GM21526 (cell line): Measurements from ENCODE around the gene SEC22B.
"Not testable (repeated sequence)": the region's sequence is repeated elsewhere in the genome, so short reads cannot be mapped to it uniquely, and the experiment has no call there.

Experiments used
- ATAC-seq: cut with Tn5 transposase; IDR thresholded peaks from one replicate; pipeline ENCODE4 v1.9.1; 2021; ENCODE audit warnings: moderate library complexity; ENCODE audit not compliant: unreplicated experiment, low FRiP score

SEC22B gene

GRCh38 chr1:120149420-120150059, 26.8 kb downstream of the SEC22B start:
- not testable (repeated sequence) for ATAC-seq

- not testable (repeated sequence) for ATAC-seq
These were observed 30.5 kb downstream of the SEC22B start for GRCh38 chr1:120145806-120146205.

- not testable (repeated sequence) for ATAC-seq
These were observed 31.7 kb downstream of the SEC22B start for GRCh38 chr1:120144626-120145025.

- not testable (repeated sequence) for ATAC-seq
These were observed 32.2 kb downstream of the SEC22B start for GRCh38 chr1:120144169-120144568.

- peak; percentile 36 for ATAC-seq
These were observed 33.0 kb downstream of the SEC22B start for GRCh38 chr1:120143334-120143733.

- peak; percentile 96 for ATAC-seq
These were observed 33.6 kb downstream of the SEC22B start for GRCh38 chr1:120142512-120143263.

GRCh38 chr1:120141865-120142264, 34.5 kb downstream of the SEC22B start:
- ATAC-seq = not testable (repeated sequence)

- ATAC-seq = not testable (repeated sequence)
These were observed 35.6 kb downstream of the SEC22B start for GRCh38 chr1:120140656-120141265.

- ATAC-seq = not testable (repeated sequence)
These were observed 40.2 kb downstream of the SEC22B start for GRCh38 chr1:120136086-120136485.

- ATAC-seq = not testable (repeated sequence)
These were observed 42.4 kb downstream of the SEC22B start for GRCh38 chr1:120133928-120134325.

GRCh38 chr1:120133228-120133927, 42.9 kb downstream of the SEC22B start:
- ATAC-seq = no peak

GRCh38 chr1:120132406-120132763, 43.9 kb downstream of the SEC22B start:
- ATAC-seq = not testable (repeated sequence)

- ATAC-seq = peak; percentile 60
These were observed 44.5 kb downstream of the SEC22B start for GRCh38 chr1:120131611-120132405.

GRCh38 chr1:120127921-120128320, 48.4 kb downstream of the SEC22B start:
- ATAC-seq = not testable (repeated sequence)

- ATAC-seq = not testable (repeated sequence)
These were observed 50.1 kb downstream of the SEC22B start for GRCh38 chr1:120126216-120126615.

GRCh38 chr1:120124628-120125027, 51.7 kb downstream of the SEC22B start:
- ATAC-seq = not testable (repeated sequence)

GRCh38 chr1:120123813-120124510, 52.4 kb downstream of the SEC22B start:
- not testable (repeated sequence) for ATAC-seq

GRCh38 chr1:120122262-120122893, 53.9 kb downstream of the SEC22B start:
- ATAC-seq = peak; percentile 77

- ATAC-seq = not testable (repeated sequence)
These were observed 54.5 kb downstream of the SEC22B start for GRCh38 chr1:120121830-120122229.
